LNCaP clone FGC (cell line): ENCODE data around the gene FHIT.

ENCODE experiments used
- DNase-seq: peaks from one replicate; pipeline ENCODE4 v3.0.0-alpha.2; 2011; ENCODE audit warnings: low read depth
- H3K4me3 ChIP-seq: 2 replicates; pipeline ENCODE4 v1.5.1; 2011; ENCODE audit warnings: mild to moderate bottlenecking, low read depth, low read length, control low read depth
- CTCF ChIP-seq: IDR thresholded peaks from 2 replicates; pipeline ENCODE4 v1.5.1; 2012; ENCODE audit warnings: mild to moderate bottlenecking; ENCODE audit not compliant: control insufficient read depth, insufficient read depth; ENCODE audit errors: extremely low read depth

The FHIT gene

GRCh38 chr3:60309539-60310268 lies 941.5 kb downstream of the FHIT start:
- DNase-seq: no peak
- no peak overlapping the region for H3K4me3 ChIP-seq
- TF ChIP-seq CTCF: no peak

GRCh38 chr3:60308808-60309207 lies 942.4 kb downstream of the FHIT start:
- TF ChIP-seq CTCF: no peak
- no peak for DNase-seq
- H3K4me3 ChIP-seq: no peak overlapping the region

GRCh38 chr3:60307562-60308199 lies 943.6 kb downstream of the FHIT start:
- TF ChIP-seq CTCF: no peak
- H3K4me3 ChIP-seq: no peak overlapping the region
- peak; percentile 66 for DNase-seq

- no peak for TF ChIP-seq CTCF
- H3K4me3 ChIP-seq: no peak overlapping the region
- DNase-seq: no peak
These were observed 947.1 kb downstream of the FHIT start for GRCh38 chr3:60304112-60304511.

- DNase-seq: no peak
- H3K4me3 ChIP-seq: no peak overlapping the region
These were observed 948.1 kb downstream of the FHIT start for GRCh38 chr3:60303160-60303559.

GRCh38 chr3:60301142-60301541 lies 950.1 kb downstream of the FHIT start:
- no peak for DNase-seq
- H3K4me3 ChIP-seq: no peak overlapping the region
- TF ChIP-seq CTCF: no peak

More at GRCh38 chr3:60303160-60303559, 948.1 kb downstream of the FHIT start:
- TF ChIP-seq CTCF: no peak
